Measurements from ENCODE around the gene MTCP1. TPM values are rescaled to one million over a fixed set of nuclear protein-coding genes. Genes with fewer than 3 reads are reported as not detected.
A peak's percentile ranks its signal among the peaks of the same experiment; 100 is the strongest.

MTCP1 gene
- total RNA-seq, 1 experiment from 2014 or later: 49.5 TPM

DNA sequence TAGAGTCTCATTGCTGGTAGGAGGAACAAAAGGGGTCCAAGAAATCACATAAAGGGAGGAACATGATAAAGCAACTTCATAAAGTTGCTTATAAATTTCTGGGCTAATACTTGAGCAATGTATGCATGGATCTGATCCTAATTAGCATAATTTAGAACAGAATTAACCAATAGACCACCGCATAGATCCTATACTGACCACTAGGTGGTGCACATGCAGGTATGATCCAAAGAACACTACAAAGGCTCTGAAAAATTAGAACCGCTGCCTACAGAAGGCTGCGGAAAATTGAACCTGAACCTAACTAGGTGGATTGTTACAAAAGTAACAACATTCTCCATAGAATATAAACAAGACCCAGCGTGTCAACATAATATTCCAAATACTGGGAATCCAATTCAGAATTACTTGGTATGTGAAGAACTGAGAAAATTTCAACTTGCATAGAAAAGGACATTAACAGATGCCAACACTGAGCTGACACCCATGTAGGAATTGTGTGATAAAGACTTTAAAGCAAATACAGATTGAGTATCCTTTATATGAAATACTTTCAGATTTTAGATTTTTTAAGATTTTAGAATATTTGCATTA lies 23.6 kb upstream of the MTCP1 start:
- Histone ChIP-seq H3K36me3 (ENCODE audit: low read depth) (0 out of 2 replicates have a peak, but pooled peaks cover 10% of the 10 kb centered on the region), H3K9me2 (ENCODE audit: insufficient read depth) (no peaks in the 10 kb centered on the region), H3F3A (ENCODE audit: insufficient read depth, low read depth) (no peaks in the 10 kb centered on the region), H3K4me3 (no peak overlapping the region), H4K20me1 (ENCODE audit: insufficient read depth) (no peaks in the 10 kb centered on the region), H3K27ac (no peak overlapping the region), H3K4me2 (no peak overlapping the region), H3K4me1 (replicated peaks; ENCODE audit: insufficient read depth) (no peaks in the 10 kb centered on the region), H2AFZ (no peak overlapping the region), H3K9me3 (ENCODE audit: insufficient read depth, low read depth) (no peaks in the 10 kb centered on the region), H3K27me3 (ENCODE audit: insufficient read depth, low read depth) (no peaks in the 10 kb centered on the region), H3K79me2 (ENCODE audit: low read depth) (no peaks in the 10 kb centered on the region)
- ChIA-PET CTCF (interaction anchor here (0.5 kb wide), 1 partner anchor 142 kb away, joined by 5 read pairs; no protein-coding TSS in a partner anchor), POLR2A (ENCODE audit: unreplicated experiment) (no interaction called here)
- intact Hi-C loops (cut with micrococcal nuclease; ENCODE audit: unreplicated experiment): loop anchor here (1.0 to 10.0 kb wide), 2 partner anchors 120 to 726 kb away; partner anchors contain the start of gene VBP1
- peak in 1 of 2 experiments; percentile 7 for DNase-seq
- no TSS peak for BruUV-seq (replicated peaks)
- TF ChIP-seq EZH2 (IDR thresholded peaks at IDR 0.05; ENCODE audit: low read depth): no peak
- TF ChIP-seq, protein P1, sequence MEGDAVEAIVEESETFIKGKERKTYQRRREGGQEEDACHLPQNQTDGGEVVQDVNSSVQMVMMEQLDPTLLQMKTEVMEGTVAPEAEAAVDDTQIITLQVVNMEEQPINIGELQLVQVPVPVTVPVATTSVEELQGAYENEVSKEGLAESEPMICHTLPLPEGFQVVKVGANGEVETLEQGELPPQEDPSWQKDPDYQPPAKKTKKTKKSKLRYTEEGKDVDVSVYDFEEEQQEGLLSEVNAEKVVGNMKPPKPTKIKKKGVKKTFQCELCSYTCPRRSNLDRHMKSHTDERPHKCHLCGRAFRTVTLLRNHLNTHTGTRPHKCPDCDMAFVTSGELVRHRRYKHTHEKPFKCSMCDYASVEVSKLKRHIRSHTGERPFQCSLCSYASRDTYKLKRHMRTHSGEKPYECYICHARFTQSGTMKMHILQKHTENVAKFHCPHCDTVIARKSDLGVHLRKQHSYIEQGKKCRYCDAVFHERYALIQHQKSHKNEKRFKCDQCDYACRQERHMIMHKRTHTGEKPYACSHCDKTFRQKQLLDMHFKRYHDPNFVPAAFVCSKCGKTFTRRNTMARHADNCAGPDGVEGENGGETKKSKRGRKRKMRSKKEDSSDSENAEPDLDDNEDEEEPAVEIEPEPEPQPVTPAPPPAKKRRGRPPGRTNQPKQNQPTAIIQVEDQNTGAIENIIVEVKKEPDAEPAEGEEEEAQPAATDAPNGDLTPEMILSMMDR (conservative IDR thresholded peaks at IDR 0.05): peak; percentile 76

DNA sequence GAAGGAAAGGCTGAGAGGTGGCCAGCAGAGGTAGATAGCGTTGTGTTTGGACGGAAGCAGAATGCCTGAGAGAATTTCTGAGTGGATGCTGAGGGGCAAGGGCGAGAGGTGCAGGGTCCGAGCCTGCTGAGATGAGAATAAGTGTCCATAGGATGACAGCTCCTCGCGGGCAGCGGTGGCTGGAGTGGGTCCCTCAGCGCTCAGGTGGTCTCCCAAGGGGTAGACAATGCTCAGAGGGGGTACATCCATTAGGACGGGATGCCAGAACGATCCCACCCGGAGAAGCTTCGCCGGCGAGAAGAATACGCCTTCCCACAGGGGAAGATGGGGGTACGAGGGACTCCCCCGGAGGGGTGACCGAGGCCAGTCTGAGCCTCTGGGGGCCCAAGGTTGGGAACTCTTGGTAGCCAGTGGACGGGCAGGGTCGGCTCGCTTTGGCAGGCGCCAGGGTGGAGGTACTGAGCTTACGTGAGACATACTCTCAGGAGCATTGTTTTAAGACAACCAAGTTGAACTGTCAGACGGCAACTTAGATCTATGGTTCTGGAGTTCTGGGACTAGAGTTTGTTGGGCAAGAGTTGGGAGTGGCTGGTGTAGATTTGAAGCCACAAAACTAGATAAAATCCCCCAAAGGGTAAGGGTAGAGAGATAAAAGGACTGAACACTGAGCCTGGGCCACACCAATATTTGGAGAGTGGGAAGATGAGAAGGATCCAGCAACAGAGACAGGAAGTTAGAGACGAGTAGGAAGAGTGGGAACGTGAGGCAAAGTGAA lies 16.2 kb upstream of the MTCP1 start:
- CTCF ChIA-PET: interaction anchor here (0.6 to 0.8 kb wide), 3 partner anchors 61 to 169 kb away, joined by 3 to 4 read pairs (median 3); no protein-coding TSS in a partner anchor
- intact Hi-C loops (cut with micrococcal nuclease; ENCODE audit: unreplicated experiment): no loop called here
- H4K20me1 ChIP-seq (ENCODE audit: insufficient read depth): no peaks in the 10 kb centered on the region
- H3K4me2 ChIP-seq: no peak overlapping the region
- no peaks in the 10 kb centered on the region for H3K9me2 ChIP-seq (ENCODE audit: insufficient read depth)
- no peaks in the 10 kb centered on the region for H3K36me3 ChIP-seq (ENCODE audit: low read depth)
- no peak overlapping the region for H3K4me3 ChIP-seq
- H3K79me2 ChIP-seq (ENCODE audit: low read depth): no peaks in the 10 kb centered on the region
- TF ChIP-seq EZH2 (IDR thresholded peaks at IDR 0.05; ENCODE audit: low read depth): no peak
- TF ChIP-seq, protein P1 (conservative IDR thresholded peaks at IDR 0.05): no peak
- H2AFZ ChIP-seq: no peak overlapping the region
- H3K27me3 ChIP-seq (ENCODE audit: insufficient read depth, low read depth): no peaks in the 10 kb centered on the region
- no peak for DNase-seq
- no peaks in the 10 kb centered on the region for H3F3A ChIP-seq (ENCODE audit: insufficient read depth, low read depth)
- no TSS peak for BruUV-seq (replicated peaks)
- H3K4me1 ChIP-seq (replicated peaks; ENCODE audit: insufficient read depth): no peaks in the 10 kb centered on the region
- POLR2A ChIA-PET (ENCODE audit: unreplicated experiment): no interaction called here
- H3K27ac ChIP-seq: no peak overlapping the region
- no peaks in the 10 kb centered on the region for H3K9me3 ChIP-seq (ENCODE audit: insufficient read depth, low read depth)

DNA sequence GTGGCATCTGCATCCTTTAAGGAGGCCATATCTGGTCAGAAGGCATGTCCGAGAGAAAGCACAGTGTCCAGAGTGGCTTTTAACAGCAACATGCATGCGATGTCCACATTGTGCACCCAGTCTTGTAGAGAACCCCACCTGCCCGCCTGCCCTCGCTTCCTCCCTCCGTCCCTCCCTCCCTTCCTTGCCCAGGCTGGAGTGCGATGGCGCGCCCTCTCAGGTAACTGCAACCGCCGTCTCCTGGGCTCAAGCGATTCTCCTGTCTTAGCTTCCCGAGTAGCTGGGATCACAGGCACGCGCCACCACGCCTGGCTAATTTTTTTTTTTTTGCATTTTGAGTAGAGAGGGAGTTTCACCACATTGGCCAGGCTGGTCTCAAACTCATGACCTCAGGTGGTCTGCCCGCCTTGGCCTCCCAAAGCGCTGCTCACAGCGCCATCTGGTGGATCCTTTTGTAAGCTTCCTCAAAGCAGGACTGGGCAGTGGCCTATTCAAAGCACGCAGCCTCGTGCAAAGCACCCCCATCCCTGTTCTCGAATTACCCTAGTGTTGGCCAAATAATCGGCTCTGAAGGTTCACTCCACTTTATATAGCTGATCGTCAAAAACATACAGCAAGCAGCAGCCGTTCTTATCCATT lies 15.4 kb upstream of the MTCP1 start:
- intact Hi-C loops (cut with micrococcal nuclease; ENCODE audit: unreplicated experiment): no loop called here
- POLR2A ChIA-PET (ENCODE audit: unreplicated experiment): no interaction called here
- CTCF ChIA-PET: interaction anchor here (0.6 to 0.8 kb wide), 3 partner anchors 62 to 169 kb away, joined by 3 to 4 read pairs (median 3); no protein-coding TSS in a partner anchor

More for the DNA sequence above, 15.4 kb upstream of the MTCP1 start:
- Histone ChIP-seq H3F3A (ENCODE audit: insufficient read depth, low read depth) (no peaks in the 10 kb centered on the region), H2AFZ (no peak overlapping the region), H3K79me2 (ENCODE audit: low read depth) (no peaks in the 10 kb centered on the region), H3K4me2 (no peak overlapping the region), H3K36me3 (ENCODE audit: low read depth) (no peaks in the 10 kb centered on the region), H4K20me1 (ENCODE audit: insufficient read depth) (no peaks in the 10 kb centered on the region), H3K9me2 (ENCODE audit: insufficient read depth) (no peaks in the 10 kb centered on the region), H3K4me3 (no peak overlapping the region), H3K9me3 (ENCODE audit: insufficient read depth, low read depth) (no peaks in the 10 kb centered on the region), H3K27ac (no peak overlapping the region), H3K4me1 (replicated peaks; ENCODE audit: insufficient read depth) (no peaks in the 10 kb centered on the region), H3K27me3 (ENCODE audit: insufficient read depth, low read depth) (no peaks in the 10 kb centered on the region)
- TF ChIP-seq, protein P1 (conservative IDR thresholded peaks at IDR 0.05): peak; percentile 71
- no peak for TF ChIP-seq EZH2 (IDR thresholded peaks at IDR 0.05; ENCODE audit: low read depth)
- BruUV-seq (replicated peaks): no TSS peak
- DNase-seq: peak in 1 of 2 experiments; percentile 26
